GM23338 (cell line): ENCODE data around the gene FBRSL1. TPM values are rescaled to one million over a fixed set of nuclear protein-coding genes. Genes with fewer than 3 reads are reported as not detected.

Source experiments
- ATAC-seq: fragments of 200-7000 bp; cut with Tn5 transposase; 3 replicates; pipeline ENCODE4 v1.9.1; 2020
- DNase-seq: peaks from one replicate; pipeline ENCODE4 v3.0.0-alpha.2; 2015; ENCODE audit warnings: low spot score
- H2AFZ ChIP-seq: fragments of 200-600 bp; sonication (generic); 2 replicates; pipeline ENCODE4 v1.8.0; 2016; ENCODE audit warnings: antibody characterized with exemption, mild to moderate bottlenecking, moderate library complexity
- H3F3A ChIP-seq: fragments of 200-600 bp; sonication (generic); replicated peaks from 2 replicates; pipeline ENCODE4 v1.8.0; 2017; ENCODE audit warnings: antibody characterized with exemption, mixed run types, low read depth
- H3K27ac ChIP-seq: fragments of 200-600 bp; sonication (generic); 2 replicates; pipeline ENCODE4 v1.6.1; 2016; ENCODE audit warnings: low read depth
- H3K27me3 ChIP-seq: fragments of 200-600 bp; sonication (generic); 2 replicates; pipeline ENCODE4 v1.8.0; 2016; ENCODE audit warnings: mild to moderate bottlenecking, mixed run types, moderate library complexity; ENCODE audit not compliant: insufficient read depth
- H3K36me3 ChIP-seq: fragments of 200-600 bp; sonication (generic); 2 replicates; pipeline ENCODE4 v1.8.0; 2016; ENCODE audit warnings: mild to moderate bottlenecking; ENCODE audit not compliant: insufficient read depth
- H3K4me1 ChIP-seq: fragments of 200-600 bp; sonication (generic); 2 replicates; pipeline ENCODE4 v1.8.0; 2016; ENCODE audit warnings: mild to moderate bottlenecking, moderate library complexity; ENCODE audit not compliant: insufficient read depth
- H3K4me2 ChIP-seq: fragments of 200-600 bp; sonication (generic); 2 replicates; pipeline ENCODE4 v1.7.1; 2017; ENCODE audit warnings: mixed run types
- H3K4me3 ChIP-seq: fragments of 200-600 bp; sonication (generic); 2 replicates; pipeline ENCODE4 v1.6.1; 2016; ENCODE audit warnings: mixed run types
- H3K79me2 ChIP-seq: fragments of 200-600 bp; sonication (generic); replicated peaks from 2 replicates; pipeline ENCODE4 v1.8.0; 2017; ENCODE audit warnings: mild to moderate bottlenecking; ENCODE audit not compliant: insufficient read depth
- H3K9me2 ChIP-seq: fragments of 200-600 bp; sonication (generic); 2 replicates; pipeline ENCODE4 v1.8.0; 2017; ENCODE audit not compliant: insufficient read depth
- H4K20me1 ChIP-seq: fragments of 200-600 bp; sonication (generic); replicated peaks from 2 replicates; pipeline ENCODE4 v1.8.0; 2017; ENCODE audit warnings: mild to moderate bottlenecking; ENCODE audit not compliant: insufficient read depth
- H3K27ac Mint-ChIP-seq: 2 replicates; pipeline ENCODE4 v1.8.0; 2020; ENCODE audit warnings: inconsistent platforms, mild to moderate bottlenecking, moderate library complexity, mixed read lengths
- H3K27me3 Mint-ChIP-seq: 3 replicates; pipeline ENCODE4 v1.8.0; 2022; ENCODE audit warnings: low read depth, mild to moderate bottlenecking, moderate library complexity, mixed read lengths, inconsistent platforms; ENCODE audit not compliant: insufficient read depth, poor library complexity
- H3K36me3 Mint-ChIP-seq: 3 replicates; pipeline ENCODE4 v1.8.0; 2021; ENCODE audit warnings: low read depth, mild to moderate bottlenecking, inconsistent platforms, moderate library complexity, mixed read lengths
- H3K4me1 Mint-ChIP-seq: 3 replicates; pipeline ENCODE4 v1.8.0; 2020; ENCODE audit warnings: mild to moderate bottlenecking, inconsistent platforms, mixed read lengths
- H3K4me3 Mint-ChIP-seq: 3 replicates; pipeline ENCODE4 v1.8.0; 2021; ENCODE audit warnings: moderate library complexity, mild to moderate bottlenecking, inconsistent platforms, mixed read lengths
- H3K9me3 Mint-ChIP-seq: 3 replicates; pipeline ENCODE4 v1.8.0; 2020; ENCODE audit warnings: moderate library complexity, mild to moderate bottlenecking, inconsistent platforms, mixed read lengths
- CREB1 ChIP-seq: fragments of 250-450 bp; sonication (Bioruptor Pico); IDR thresholded peaks from 2 replicates; pipeline ENCODE4 v1.5.0; 2020; ENCODE audit warnings: low read depth, mild to moderate bottlenecking, moderate library complexity
- ETS1 ChIP-seq: IDR thresholded peaks from 2 replicates; pipeline ENCODE4 v1.6.1; 2016; ENCODE audit warnings: antibody characterized with exemption
- EZH2 ChIP-seq: fragments of 200-600 bp; sonication (generic); IDR thresholded peaks from one replicate; pipeline ENCODE4 v1.8.0; 2017; ENCODE audit warnings: antibody characterized with exemption, mild to moderate bottlenecking, low read depth; ENCODE audit not compliant: unreplicated experiment
- EZH2phosphoT487 ChIP-seq: fragments of 200-600 bp; sonication (generic); IDR thresholded peaks from one replicate; pipeline ENCODE4 v1.8.1; 2018; ENCODE audit warnings: antibody characterized with exemption; ENCODE audit not compliant: unreplicated experiment
- JUNB ChIP-seq: IDR thresholded peaks from one replicate; pipeline ENCODE4 v1.6.1; 2016; ENCODE audit warnings: antibody characterized with exemption; ENCODE audit not compliant: unreplicated experiment
- NANOG ChIP-seq: IDR thresholded peaks from 2 replicates; pipeline ENCODE4 v1.6.1; 2016; ENCODE audit warnings: antibody characterized with exemption, borderline replicate concordance
- POLR2AphosphoS5 ChIP-seq: IDR thresholded peaks from 2 replicates; pipeline ENCODE4 v1.6.1; 2016; ENCODE audit warnings: antibody characterized with exemption, low read depth
- REST ChIP-seq: IDR thresholded peaks from one replicate; pipeline ENCODE4 v1.6.1; 2018; ENCODE audit warnings: antibody characterized with exemption; ENCODE audit not compliant: unreplicated experiment
- STAT1 ChIP-seq: IDR thresholded peaks from one replicate; pipeline ENCODE4 v1.6.1; 2016; ENCODE audit warnings: antibody characterized with exemption; ENCODE audit not compliant: unreplicated experiment
- ZNF114 ChIP-seq: fragments of 250-450 bp; sonication (Bioruptor Pico); IDR thresholded peaks from 2 replicates; pipeline ENCODE4 v1.5.0; 2020; ENCODE audit warnings: mild to moderate bottlenecking, moderate library complexity
- ZNF331 ChIP-seq: fragments of 250-450 bp; sonication (Bioruptor Pico); IDR thresholded peaks from 2 replicates; pipeline ENCODE4 v1.5.0; 2020; ENCODE audit warnings: low read depth, mild to moderate bottlenecking, moderate library complexity
- polyA plus RNA-seq: library from polyadenylated mRNA; unstranded; fragments of >200 nt; fragmentation: Nextera tagmentation; extraction: Ambion mirVana; gene quantifications from 2 replicates; pipeline ENCODE4 v1.2.1, GENCODE V29; 2016
- total RNA-seq: library from RNA; depleted of rRNA; stranded (reverse); fragments of >200 nt; shearing (Covaris generic); gene quantifications from 2 replicates; pipeline ENCODE4 v1.2.3, GENCODE V29; 2014
- TF ChIP-seq, protein P1 (sequence below), 2 experiments: fragments of 200-600 bp in 1 of 2; sonication (generic) in 1 of 2; conservative IDR thresholded peaks; 2 replicates each; pipeline versions ENCODE4 v1.5.1 to v1.6.1; 2016 to 2017; ENCODE audit warnings: antibody characterized with exemption in 2 of 2, low read depth in 2 of 2, mild to moderate bottlenecking in 2 of 2, moderate library complexity in 1 of 2
- TF ChIP-seq, protein P2 (sequence below): fragments of 250-450 bp; sonication (Bioruptor Pico); IDR thresholded peaks from 2 replicates; pipeline ENCODE4 v1.5.0; 2020; ENCODE audit warnings: mild to moderate bottlenecking, moderate library complexity

The FBRSL1 gene
- total and polyA plus RNA-seq, 2 experiments from 2014 or later: 37.8 to 89.8 TPM

DNA sequence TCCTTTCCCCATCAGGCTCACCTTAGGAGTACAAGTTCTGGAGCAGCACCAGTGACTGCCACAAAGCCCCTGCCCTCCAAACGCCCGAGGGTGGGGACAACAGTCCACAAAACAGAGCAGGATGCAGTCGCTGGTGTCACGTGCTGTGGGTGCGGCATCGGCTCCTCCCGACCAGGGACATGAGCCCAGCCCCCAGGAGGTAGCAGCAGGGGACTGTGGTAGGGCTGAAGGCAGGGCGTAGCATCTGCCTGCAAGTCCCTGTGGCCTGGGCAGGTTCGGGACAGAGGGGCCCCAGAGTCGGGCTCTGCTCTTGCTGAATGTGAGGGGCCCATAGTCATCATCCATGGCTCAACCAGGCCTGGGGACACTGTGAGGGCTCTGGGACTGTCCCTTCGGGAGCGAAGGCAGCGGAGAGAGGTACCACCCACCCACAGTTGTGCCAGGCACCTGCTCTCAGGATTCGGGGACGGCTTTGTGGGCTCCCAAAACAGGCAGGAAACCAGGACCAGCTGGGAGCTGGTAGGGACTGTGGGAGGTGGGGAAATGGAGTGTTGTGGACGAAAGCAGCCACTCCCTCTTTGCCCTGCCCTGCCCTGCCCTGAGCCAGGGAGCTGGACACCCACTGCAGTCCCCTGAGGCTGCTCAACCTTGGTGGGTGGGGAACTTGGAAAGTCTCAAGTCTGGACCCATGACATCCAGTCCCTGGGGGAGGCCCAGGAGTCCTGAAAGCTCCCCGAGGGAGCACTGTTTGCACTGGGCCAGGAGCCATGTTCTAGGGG lies 30.7 kb downstream of the FBRSL1 start:
- no peaks in the 10 kb centered on the region for H3K9me2 ChIP-seq
- no peak overlapping the region for H3K27ac ChIP-seq
- H3F3A ChIP-seq: no peaks in the 10 kb centered on the region
- H3K4me3 Mint-ChIP-seq: no peak overlapping the region
- H2AFZ ChIP-seq: no peak overlapping the region
- no peak overlapping the region for H3K4me2 ChIP-seq
- H3K79me2 ChIP-seq: no peaks in the 10 kb centered on the region
- peaks cover 34% of the 10 kb centered on the region for H3K27me3 Mint-ChIP-seq
- H3K4me3 ChIP-seq: no peak overlapping the region
- DNase-seq: no peak
- TF ChIP-seq JUNB: no peak
- TF ChIP-seq EZH2: no peak
- no peak for TF ChIP-seq REST
- no peak for TF ChIP-seq ETS1
- TF ChIP-seq ZNF331 (CRISPR knock-in tag): no peak
- no peak for TF ChIP-seq ZNF114 (CRISPR knock-in tag)
- TF ChIP-seq EZH2phosphoT487: no peak
- TF ChIP-seq, protein P1, sequence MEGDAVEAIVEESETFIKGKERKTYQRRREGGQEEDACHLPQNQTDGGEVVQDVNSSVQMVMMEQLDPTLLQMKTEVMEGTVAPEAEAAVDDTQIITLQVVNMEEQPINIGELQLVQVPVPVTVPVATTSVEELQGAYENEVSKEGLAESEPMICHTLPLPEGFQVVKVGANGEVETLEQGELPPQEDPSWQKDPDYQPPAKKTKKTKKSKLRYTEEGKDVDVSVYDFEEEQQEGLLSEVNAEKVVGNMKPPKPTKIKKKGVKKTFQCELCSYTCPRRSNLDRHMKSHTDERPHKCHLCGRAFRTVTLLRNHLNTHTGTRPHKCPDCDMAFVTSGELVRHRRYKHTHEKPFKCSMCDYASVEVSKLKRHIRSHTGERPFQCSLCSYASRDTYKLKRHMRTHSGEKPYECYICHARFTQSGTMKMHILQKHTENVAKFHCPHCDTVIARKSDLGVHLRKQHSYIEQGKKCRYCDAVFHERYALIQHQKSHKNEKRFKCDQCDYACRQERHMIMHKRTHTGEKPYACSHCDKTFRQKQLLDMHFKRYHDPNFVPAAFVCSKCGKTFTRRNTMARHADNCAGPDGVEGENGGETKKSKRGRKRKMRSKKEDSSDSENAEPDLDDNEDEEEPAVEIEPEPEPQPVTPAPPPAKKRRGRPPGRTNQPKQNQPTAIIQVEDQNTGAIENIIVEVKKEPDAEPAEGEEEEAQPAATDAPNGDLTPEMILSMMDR (conservative IDR thresholded peaks at IDR 0.05; ENCODE audit: low read depth in 2 of 2): no peak
- no peak for TF ChIP-seq STAT1
- TF ChIP-seq CREB1 (CRISPR knock-in tag): no peak
- no peak for TF ChIP-seq POLR2AphosphoS5
- TF ChIP-seq, protein P2, sequence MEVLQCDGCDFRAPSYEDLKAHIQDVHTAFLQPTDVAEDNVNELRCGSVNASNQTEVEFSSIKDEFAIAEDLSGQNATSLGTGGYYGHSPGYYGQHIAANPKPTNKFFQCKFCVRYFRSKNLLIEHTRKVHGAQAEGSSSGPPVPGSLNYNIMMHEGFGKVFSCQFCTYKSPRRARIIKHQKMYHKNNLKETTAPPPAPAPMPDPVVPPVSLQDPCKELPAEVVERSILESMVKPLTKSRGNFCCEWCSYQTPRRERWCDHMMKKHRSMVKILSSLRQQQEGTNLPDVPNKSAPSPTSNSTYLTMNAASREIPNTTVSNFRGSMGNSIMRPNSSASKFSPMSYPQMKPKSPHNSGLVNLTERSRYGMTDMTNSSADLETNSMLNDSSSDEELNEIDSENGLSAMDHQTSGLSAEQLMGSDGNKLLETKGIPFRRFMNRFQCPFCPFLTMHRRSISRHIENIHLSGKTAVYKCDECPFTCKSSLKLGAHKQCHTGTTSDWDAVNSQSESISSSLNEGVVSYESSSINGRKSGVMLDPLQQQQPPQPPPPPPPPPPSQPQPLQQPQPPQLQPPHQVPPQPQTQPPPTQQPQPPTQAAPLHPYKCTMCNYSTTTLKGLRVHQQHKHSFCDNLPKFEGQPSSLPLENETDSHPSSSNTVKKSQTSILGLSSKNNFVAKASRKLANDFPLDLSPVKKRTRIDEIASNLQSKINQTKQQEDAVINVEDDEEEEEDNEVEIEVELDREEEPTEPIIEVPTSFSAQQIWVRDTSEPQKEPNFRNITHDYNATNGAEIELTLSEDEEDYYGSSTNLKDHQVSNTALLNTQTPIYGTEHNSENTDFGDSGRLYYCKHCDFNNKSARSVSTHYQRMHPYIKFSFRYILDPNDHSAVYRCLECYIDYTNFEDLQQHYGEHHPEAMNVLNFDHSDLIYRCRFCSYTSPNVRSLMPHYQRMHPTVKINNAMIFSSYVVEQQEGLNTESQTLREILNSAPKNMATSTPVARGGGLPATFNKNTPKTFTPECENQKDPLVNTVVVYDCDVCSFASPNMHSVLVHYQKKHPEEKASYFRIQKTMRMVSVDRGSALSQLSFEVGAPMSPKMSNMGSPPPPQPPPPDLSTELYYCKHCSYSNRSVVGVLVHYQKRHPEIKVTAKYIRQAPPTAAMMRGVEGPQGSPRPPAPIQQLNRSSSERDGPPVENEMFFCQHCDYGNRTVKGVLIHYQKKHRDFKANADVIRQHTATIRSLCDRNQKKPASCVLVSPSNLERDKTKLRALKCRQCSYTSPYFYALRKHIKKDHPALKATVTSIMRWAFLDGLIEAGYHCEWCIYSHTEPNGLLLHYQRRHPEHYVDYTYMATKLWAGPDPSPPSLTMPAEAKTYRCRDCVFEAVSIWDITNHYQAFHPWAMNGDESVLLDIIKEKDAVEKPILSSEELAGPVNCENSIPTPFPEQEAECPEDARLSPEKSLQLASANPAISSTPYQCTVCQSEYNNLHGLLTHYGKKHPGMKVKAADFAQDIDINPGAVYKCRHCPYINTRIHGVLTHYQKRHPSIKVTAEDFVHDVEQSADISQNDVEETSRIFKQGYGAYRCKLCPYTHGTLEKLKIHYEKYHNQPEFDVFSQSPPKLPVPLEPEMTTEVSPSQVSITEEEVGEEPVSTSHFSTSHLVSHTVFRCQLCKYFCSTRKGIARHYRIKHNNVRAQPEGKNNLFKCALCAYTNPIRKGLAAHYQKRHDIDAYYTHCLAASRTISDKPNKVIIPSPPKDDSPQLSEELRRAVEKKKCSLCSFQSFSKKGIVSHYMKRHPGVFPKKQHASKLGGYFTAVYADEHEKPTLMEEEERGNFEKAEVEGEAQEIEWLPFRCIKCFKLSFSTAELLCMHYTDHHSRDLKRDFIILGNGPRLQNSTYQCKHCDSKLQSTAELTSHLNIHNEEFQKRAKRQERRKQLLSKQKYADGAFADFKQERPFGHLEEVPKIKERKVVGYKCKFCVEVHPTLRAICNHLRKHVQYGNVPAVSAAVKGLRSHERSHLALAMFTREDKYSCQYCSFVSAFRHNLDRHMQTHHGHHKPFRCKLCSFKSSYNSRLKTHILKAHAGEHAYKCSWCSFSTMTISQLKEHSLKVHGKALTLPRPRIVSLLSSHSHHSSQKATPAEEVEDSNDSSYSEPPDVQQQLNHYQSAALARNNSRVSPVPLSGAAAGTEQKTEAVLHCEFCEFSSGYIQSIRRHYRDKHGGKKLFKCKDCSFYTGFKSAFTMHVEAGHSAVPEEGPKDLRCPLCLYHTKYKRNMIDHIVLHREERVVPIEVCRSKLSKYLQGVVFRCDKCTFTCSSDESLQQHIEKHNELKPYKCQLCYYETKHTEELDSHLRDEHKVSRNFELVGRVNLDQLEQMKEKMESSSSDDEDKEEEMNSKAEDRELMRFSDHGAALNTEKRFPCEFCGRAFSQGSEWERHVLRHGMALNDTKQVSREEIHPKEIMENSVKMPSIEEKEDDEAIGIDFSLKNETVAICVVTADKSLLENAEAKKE: no peak
- no peak for TF ChIP-seq NANOG
- H4K20me1 ChIP-seq: no peaks in the 10 kb centered on the region; the same call in 1 of the 2 replicates
- peaks cover 20% of the 10 kb centered on the region for H3K36me3 Mint-ChIP-seq
- H3K9me3 Mint-ChIP-seq: peaks cover 23% of the 10 kb centered on the region
- no peaks in the 10 kb centered on the region for H3K4me1 Mint-ChIP-seq
- no peak overlapping the region for H3K27ac Mint-ChIP-seq
- H3K27me3 ChIP-seq: 0 out of 2 replicates have a peak, but pooled peaks cover 9% of the 10 kb centered on the region
- H3K4me1 ChIP-seq: no peaks in the 10 kb centered on the region
- H3K36me3 ChIP-seq: no peaks in the 10 kb centered on the region
- ATAC-seq: no peak
